Activated T-helper 1 cell treated with anti-CD3 and anti-CD28 coated beads, Interleukin-12 subunit alpha, Interleukin-12 subunit beta, Interleukin-2, Interleukin-4 antibody, amounts not matched to agents 30 ng/mL and 10 ng/mL and 1 ng/mL, durations not matched to agents 14 hours and 24 hours and 36 hours (primary cell): Measurements from ENCODE around the gene SFMBT2. TPM values are rescaled to one million over a fixed set of nuclear protein-coding genes. Genes with fewer than 3 reads are reported as not detected.

Experiments
- DNase-seq: peaks from one replicate; pipeline ENCODE4 v3.0.0; 2021; ENCODE audit warnings: low spot score
- H3K27ac Mint-ChIP-seq: one replicate; pipeline ENCODE4 v1.8.0; 2021; ENCODE audit warnings: mild to moderate bottlenecking, mixed read lengths
- H3K27me3 Mint-ChIP-seq: one replicate; pipeline ENCODE4 v1.8.0; 2022; ENCODE audit warnings: mild to moderate bottlenecking, moderate library complexity, mixed read lengths; ENCODE audit not compliant: insufficient read depth
- H3K36me3 Mint-ChIP-seq: one replicate; pipeline ENCODE4 v1.8.0; 2021; ENCODE audit warnings: low read depth, mixed read lengths
- H3K4me1 Mint-ChIP-seq: one replicate; pipeline ENCODE4 v1.8.0; 2021; ENCODE audit warnings: low read depth, mixed read lengths
- H3K4me3 Mint-ChIP-seq: one replicate; pipeline ENCODE4 v1.8.0; 2021; ENCODE audit warnings: mild to moderate bottlenecking, moderate library complexity, mixed read lengths
- H3K9me3 Mint-ChIP-seq: one replicate; pipeline ENCODE4 v1.8.0; 2021; ENCODE audit warnings: mixed read lengths
- intact Hi-C: fragments of 100-400 bp; cut with micrococcal nuclease; formaldehyde crosslinking; loops from one replicate; pipeline ENCODE4 v1.15.1; 2024
- total RNA-seq: library from RNA; stranded (reverse); gene quantifications from 2 replicates; pipeline ENCODE4 v1.2.3, GENCODE V29; 2022

SFMBT2 gene
- total RNA-seq, 1 donor from 2014 or later = 39.1 TPM

- no peak for DNase-seq
- Mint-ChIP-seq H3K27me3 (no peaks in the 10 kb centered on the region), H3K4me3 (no peak overlapping the region), H3K9me3 (no peaks in the 10 kb centered on the region), H3K36me3 (peaks cover 47% of the 10 kb centered on the region), H3K27ac (no peak overlapping the region), H3K4me1 (peaks cover 52% of the 10 kb centered on the region)
- intact Hi-C loops = no loop called here
Measured at GRCh38 chr10:7338469-7338868, 72.4 kb downstream of the SFMBT2 start.

GRCh38 chr10:7337431-7338171 lies 73.2 kb downstream of the SFMBT2 start:
- Mint-ChIP-seq H3K4me3 (peak overlapping the region; percentile 6), H3K4me1 (peaks cover 52% of the 10 kb centered on the region), H3K27me3 (no peaks in the 10 kb centered on the region), H3K9me3 (no peaks in the 10 kb centered on the region), H3K27ac (peak overlapping the region; percentile 49), H3K36me3 (peaks cover 41% of the 10 kb centered on the region)
- DNase-seq = no peak
- intact Hi-C loops = no loop called here

- no peak overlapping the region for H3K4me3 Mint-ChIP-seq
- peaks cover 44% of the 10 kb centered on the region for H3K36me3 Mint-ChIP-seq
- H3K27me3 Mint-ChIP-seq = no peaks in the 10 kb centered on the region
- peaks cover 48% of the 10 kb centered on the region for H3K4me1 Mint-ChIP-seq
- H3K27ac Mint-ChIP-seq = no peak overlapping the region
- intact Hi-C loops = no loop called here
- no peaks in the 10 kb centered on the region for H3K9me3 Mint-ChIP-seq
- no peak for DNase-seq
Measured at GRCh38 chr10:7335977-7336376, 74.9 kb downstream of the SFMBT2 start.

- no peaks in the 10 kb centered on the region for H3K9me3 Mint-ChIP-seq
- H3K27me3 Mint-ChIP-seq = no peaks in the 10 kb centered on the region
- no peak overlapping the region for H3K4me3 Mint-ChIP-seq
- intact Hi-C loops = no loop called here
- H3K4me1 Mint-ChIP-seq = peaks cover 34% of the 10 kb centered on the region
- H3K36me3 Mint-ChIP-seq = peaks cover 47% of the 10 kb centered on the region
- DNase-seq = no peak
- H3K27ac Mint-ChIP-seq = no peak overlapping the region
Measured at GRCh38 chr10:7334642-7334964, 76.2 kb downstream of the SFMBT2 start.

GRCh38 chr10:7333961-7334641 lies 76.7 kb downstream of the SFMBT2 start:
- Mint-ChIP-seq H3K27me3 (no peaks in the 10 kb centered on the region), H3K36me3 (peaks cover 48% of the 10 kb centered on the region), H3K27ac (no peak overlapping the region), H3K4me1 (peaks cover 32% of the 10 kb centered on the region), H3K9me3 (peaks cover 2% of the 10 kb centered on the region), H3K4me3 (no peak overlapping the region)
- intact Hi-C loops = no loop called here
- no peak for DNase-seq

GRCh38 chr10:7329219-7329618 lies 81.6 kb downstream of the SFMBT2 start:
- Mint-ChIP-seq H3K4me3 (no peak overlapping the region), H3K9me3 (peaks cover 31% of the 10 kb centered on the region), H3K27ac (no peak overlapping the region), H3K27me3 (peaks cover 1% of the 10 kb centered on the region), H3K36me3 (peaks cover 40% of the 10 kb centered on the region), H3K4me1 (peaks cover 3% of the 10 kb centered on the region)
- intact Hi-C loops = no loop called here
- no peak for DNase-seq

GRCh38 chr10:7327885-7328284 lies 82.9 kb downstream of the SFMBT2 start:
- H3K27ac Mint-ChIP-seq = no peak overlapping the region
- peaks cover 34% of the 10 kb centered on the region for H3K9me3 Mint-ChIP-seq
- no peak overlapping the region for H3K4me3 Mint-ChIP-seq
- H3K27me3 Mint-ChIP-seq = peaks cover 1% of the 10 kb centered on the region
- peaks cover 3% of the 10 kb centered on the region for H3K4me1 Mint-ChIP-seq
- peaks cover 44% of the 10 kb centered on the region for H3K36me3 Mint-ChIP-seq
- no peak for DNase-seq
- intact Hi-C loops = no loop called here

GRCh38 chr10:7322623-7323022 lies 88.2 kb downstream of the SFMBT2 start:
- Mint-ChIP-seq H3K36me3 (peaks cover 37% of the 10 kb centered on the region), H3K27ac (no peak overlapping the region), H3K4me1 (peaks cover 30% of the 10 kb centered on the region), H3K4me3 (no peak overlapping the region), H3K9me3 (peaks cover 26% of the 10 kb centered on the region), H3K27me3 (peaks cover 1% of the 10 kb centered on the region)
- no peak for DNase-seq
- intact Hi-C loops = no loop called here

GRCh38 chr10:7320072-7320471 lies 90.8 kb downstream of the SFMBT2 start:
- Mint-ChIP-seq H3K9me3 (peaks cover 16% of the 10 kb centered on the region), H3K27me3 (no peaks in the 10 kb centered on the region), H3K4me1 (peaks cover 41% of the 10 kb centered on the region), H3K4me3 (no peak overlapping the region), H3K36me3 (peaks cover 29% of the 10 kb centered on the region), H3K27ac (no peak overlapping the region)
- intact Hi-C loops = no loop called here
- no peak for DNase-seq

GRCh38 chr10:7319632-7320031 lies 91.2 kb downstream of the SFMBT2 start:
- Mint-ChIP-seq H3K4me1 (peaks cover 45% of the 10 kb centered on the region), H3K27ac (peak overlapping the region; percentile 5)

GRCh38 chr10:7318836-7319235 lies 92.0 kb downstream of the SFMBT2 start:
- peaks cover 53% of the 10 kb centered on the region for H3K4me1 Mint-ChIP-seq
- intact Hi-C loops = no loop called here
- peak overlapping the region; percentile 13 for H3K27ac Mint-ChIP-seq
- no peak overlapping the region for H3K4me3 Mint-ChIP-seq
- H3K9me3 Mint-ChIP-seq = peaks cover 9% of the 10 kb centered on the region
- peaks cover 20% of the 10 kb centered on the region for H3K36me3 Mint-ChIP-seq
- no peak for DNase-seq
- H3K27me3 Mint-ChIP-seq = no peaks in the 10 kb centered on the region

More at GRCh38 chr10:7319632-7320031, 91.2 kb downstream of the SFMBT2 start:
- no peak for DNase-seq
- Mint-ChIP-seq H3K27me3 (no peaks in the 10 kb centered on the region), H3K36me3 (peaks cover 28% of the 10 kb centered on the region), H3K4me3 (no peak overlapping the region), H3K9me3 (peaks cover 16% of the 10 kb centered on the region)
- intact Hi-C loops = no loop called here

GRCh38 chr10:7317786-7318446 lies 92.9 kb downstream of the SFMBT2 start:
- peaks cover 9% of the 10 kb centered on the region for H3K9me3 Mint-ChIP-seq
- H3K27me3 Mint-ChIP-seq = no peaks in the 10 kb centered on the region
- no peak for DNase-seq
- peak overlapping the region; percentile 26 for H3K27ac Mint-ChIP-seq
- peaks cover 59% of the 10 kb centered on the region for H3K4me1 Mint-ChIP-seq
- H3K4me3 Mint-ChIP-seq = no peak overlapping the region
- intact Hi-C loops = no loop called here
- H3K36me3 Mint-ChIP-seq = peaks cover 20% of the 10 kb centered on the region

GRCh38 chr10:7316839-7317238 lies 94.0 kb downstream of the SFMBT2 start:
- DNase-seq = no peak
- intact Hi-C loops = no loop called here
- peaks cover 59% of the 10 kb centered on the region for H3K4me1 Mint-ChIP-seq

More at GRCh38 chr10:7316839-7317238, 94.0 kb downstream of the SFMBT2 start:
- Mint-ChIP-seq H3K4me3 (no peak overlapping the region), H3K9me3 (no peaks in the 10 kb centered on the region), H3K36me3 (peaks cover 15% of the 10 kb centered on the region), H3K27ac (no peak overlapping the region), H3K27me3 (no peaks in the 10 kb centered on the region)
